Effector CD8-positive, alpha-beta T cell (primary cell): ENCODE data around the gene SAMM50.

Experiments used
- DNase-seq: peaks from one replicate; lab custom pipeline; 2025; lab: John Stamatoyannopoulos, UW
- total RNA-seq, 4 experiments: gene quantifications; one replicate each; lab custom pipeline; 2026; lab: John Stamatoyannopoulos, UW

The SAMM50 gene
- 34.1 to 49.8 (median 39.4) reads per million in 4 experiments for total RNA-seq

GRCh38 chr22:43955040-43955882, at the start of gene SAMM50:
TSS of gene SAMM50 (plus strand) at chr22:43955442. CDS start at chr22:43955578, 136 bp downstream.
- peak; percentile 84 for DNase-seq

- DNase-seq = no peak
Observed at GRCh38 chr22:43905681-43906080, 49.6 kb upstream of the SAMM50 start.

DNA sequence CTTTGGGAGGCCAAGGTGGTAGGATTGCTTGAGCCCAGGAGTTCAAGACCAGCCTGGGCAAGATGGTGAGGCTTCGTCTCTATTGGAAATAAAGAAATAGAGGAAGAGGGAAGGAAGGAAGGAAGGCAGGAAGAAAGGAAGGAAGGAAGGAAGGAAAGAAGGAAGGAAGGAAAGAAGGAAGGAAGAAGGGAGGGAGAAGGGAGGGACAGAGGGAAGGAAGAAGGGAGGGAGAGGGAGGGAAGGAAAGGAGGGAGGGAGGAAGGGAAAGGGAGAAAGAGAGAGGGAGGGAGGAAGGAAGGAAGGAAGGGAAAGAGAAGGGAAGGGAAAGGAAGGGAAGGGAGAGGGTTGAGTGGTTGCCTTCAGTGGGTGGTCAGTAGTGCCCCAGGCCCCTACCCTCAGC, 45.5 kb upstream of the SAMM50 start:
- DNase-seq = no peak

GRCh38 chr22:43910178-43910695, 45.0 kb upstream of the SAMM50 start:
- DNase-seq = no peak

DNA sequence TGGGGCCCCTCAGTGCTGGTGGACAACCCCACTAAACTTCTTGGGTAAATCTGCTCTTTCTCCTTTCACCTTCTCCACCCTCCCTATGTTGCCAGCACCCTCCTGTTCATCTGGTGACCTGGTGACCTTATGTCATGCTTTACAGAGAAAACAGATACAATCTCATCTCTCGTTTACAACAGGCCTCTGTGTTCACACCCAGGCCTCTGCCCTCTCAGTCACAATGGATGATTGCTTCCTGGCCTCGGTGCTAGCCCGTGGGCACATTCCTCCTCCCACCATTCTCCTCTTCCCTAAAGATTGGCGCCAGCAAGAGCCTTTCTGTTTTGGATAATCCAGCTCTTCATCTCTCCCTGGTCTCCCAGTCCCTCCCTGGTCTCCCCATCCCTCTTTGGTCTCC, 43.9 kb upstream of the SAMM50 start:
- DNase-seq = no peak

- no peak for DNase-seq
Observed at GRCh38 chr22:43917521-43917920, 37.7 kb upstream of the SAMM50 start.

GRCh38 chr22:43919106-43919973, 35.9 kb upstream of the SAMM50 start:
- DNase-seq = no peak

DNA sequence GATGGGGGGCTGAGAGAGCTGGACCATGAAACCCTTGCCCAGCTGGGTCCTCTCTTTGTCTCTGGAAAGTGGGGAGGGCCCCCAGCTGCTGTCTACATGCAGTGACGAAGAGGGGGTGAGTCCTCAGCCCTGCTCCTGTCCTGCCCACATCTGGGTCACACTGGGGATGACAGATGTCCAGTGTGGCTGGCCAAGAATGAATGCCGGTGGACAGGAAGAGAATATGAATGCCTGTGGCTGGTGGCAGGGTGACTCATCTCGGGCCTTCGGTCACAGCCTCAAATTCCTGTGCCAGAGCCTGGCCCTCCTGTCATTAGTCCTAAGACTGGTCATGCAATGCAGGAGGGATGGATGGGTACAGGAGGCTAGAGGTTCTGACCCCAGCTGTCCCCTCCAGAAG, 33.9 kb upstream of the SAMM50 start:
- no peak for DNase-seq

- DNase-seq = no peak
Observed at GRCh38 chr22:43922123-43922522, 33.1 kb upstream of the SAMM50 start.

GRCh38 chr22:43923191-43923590, 32.1 kb upstream of the SAMM50 start:
- DNase-seq = no peak

- peak; percentile 72 for DNase-seq
Observed at GRCh38 chr22:43923631-43924464, 31.4 kb upstream of the SAMM50 start, which contains the start of gene PNPLA3. TSS of gene PNPLA3 (plus strand) at chr22:43923805. CDS start at chr22:43923912, 107 bp downstream.

- no peak for DNase-seq
Observed at GRCh38 chr22:43924877-43925276, 30.4 kb upstream of the SAMM50 start.

GRCh38 chr22:43925433-43926348, 29.6 kb upstream of the SAMM50 start:
- DNase-seq = no peak

- DNase-seq = no peak
Observed at GRCh38 chr22:43926349-43926710, 28.9 kb upstream of the SAMM50 start.

GRCh38 chr22:43928468-43928867, 26.8 kb upstream of the SAMM50 start:
- no peak for DNase-seq

DNA sequence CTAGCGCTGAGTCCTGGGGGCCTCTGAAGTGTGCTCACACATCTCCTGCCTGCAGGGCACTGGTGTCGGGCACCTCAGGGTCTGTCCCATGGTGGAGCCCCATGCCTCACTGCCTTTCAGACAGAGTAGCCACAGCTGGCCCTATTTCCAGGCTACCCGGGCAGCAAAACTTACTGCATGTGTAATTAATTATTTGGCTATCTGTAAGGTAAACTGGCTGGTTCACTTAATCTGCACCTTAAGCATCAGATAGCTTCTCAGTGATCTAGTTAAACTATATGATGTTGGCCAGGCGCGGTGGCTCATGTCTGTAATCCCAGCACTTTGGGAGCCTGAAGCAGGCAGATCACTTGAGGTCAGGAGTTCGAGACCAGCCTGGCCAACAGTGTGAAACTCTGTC, 26.3 kb upstream of the SAMM50 start:
- DNase-seq = no peak

DNA sequence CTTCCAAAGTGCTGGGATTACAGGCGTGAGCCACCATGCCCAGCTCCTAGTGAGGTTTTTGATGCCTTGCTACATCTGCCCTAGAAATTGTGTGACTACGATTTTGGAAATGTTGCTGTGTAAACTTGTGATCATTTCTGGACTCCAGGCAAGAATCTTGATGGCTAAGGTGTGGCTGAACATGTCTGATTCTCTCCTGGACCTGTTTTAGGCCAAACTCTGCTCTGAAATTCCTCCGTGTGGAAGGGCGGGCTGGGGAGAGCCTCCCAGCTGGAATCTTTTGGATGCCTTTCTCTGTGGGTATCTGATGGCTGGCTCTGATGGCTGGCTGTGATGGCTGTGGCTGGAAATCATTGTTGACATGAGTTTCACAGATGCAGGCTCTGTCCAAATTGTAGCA, 23.5 kb upstream of the SAMM50 start:
- no peak for DNase-seq

GRCh38 chr22:43941449-43941848, 13.8 kb upstream of the SAMM50 start:
- DNase-seq = no peak

DNA sequence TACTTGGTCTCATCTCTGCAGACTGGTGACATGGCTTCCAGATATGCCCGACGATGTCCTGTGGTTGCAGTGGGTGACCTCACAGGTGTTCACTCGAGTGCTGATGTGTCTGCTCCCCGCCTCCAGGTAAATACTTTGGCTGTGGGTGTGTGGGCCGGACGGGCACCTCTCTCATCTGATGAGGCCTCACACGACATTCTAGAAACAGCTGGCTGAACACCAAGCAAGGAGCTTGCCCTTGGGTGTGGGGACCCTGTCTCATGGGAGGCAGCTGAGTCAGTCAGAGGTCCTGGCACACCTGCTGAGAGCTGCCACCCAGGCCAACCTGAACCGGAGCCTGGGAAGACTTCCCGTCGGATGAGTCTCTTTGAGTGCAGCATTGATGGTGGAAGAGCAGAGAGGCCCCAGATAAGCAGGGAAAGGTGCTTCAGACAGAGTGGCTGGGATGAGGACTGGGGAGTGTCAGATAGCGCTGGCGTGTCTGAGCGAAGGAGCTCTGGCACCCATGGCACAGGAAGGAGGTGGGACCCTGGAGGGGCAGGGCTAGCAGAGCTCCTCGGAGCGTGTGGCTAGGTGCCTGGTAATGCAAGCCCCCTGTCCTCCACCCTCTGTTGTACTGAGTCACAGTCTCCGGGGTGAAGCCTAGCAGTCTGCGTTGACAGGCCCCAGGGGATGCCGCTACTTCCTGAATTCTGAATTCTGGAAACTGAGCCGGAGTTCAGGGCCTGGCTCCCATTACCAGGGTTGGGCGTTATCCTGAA, 10.4 kb upstream of the SAMM50 start:
- DNase-seq = no peak
